Endothelial cell of umbilical vein (primary cell): ENCODE data around the gene FILIP1L. TPM values are rescaled to one million over a fixed set of nuclear protein-coding genes. Genes with fewer than 3 reads are reported as not detected.

Experiments used
- BruUV-seq: library from RNA; stranded (reverse); fragments of 400-500 nt; replicated peaks from 2 replicates; lab custom pipeline; 2021; lab: Mats Ljungman, UMichigan
- CTCF ChIA-PET: fragments of 300-600, 350-600 bp; sonication (Branson Sonifier 250); formaldehyde crosslinking; loops from one replicate; lab custom pipeline; 2021; ENCODE audit warnings: antibody characterized with exemption, inconsistent platforms; lab: Charles Lee
- POLR2A ChIA-PET: fragments of 300-600, 350-600 bp; sonication (Branson Sonifier 250); formaldehyde crosslinking; loops from one replicate; lab custom pipeline; 2021; ENCODE audit warnings: antibody characterized with exemption, inconsistent platforms; lab: Charles Lee
- DNase-seq: peaks from one replicate; pipeline ENCODE4 v3.0.0-alpha.2; 2011; ENCODE audit warnings: low read depth, low spot score
- FAIRE-seq: peaks from 2 replicates; lab custom pipeline; 2011; peaks lifted over from hg19 to GRCh38; lab: Jason Lieb, UNC
- H2AFZ ChIP-seq: 2 replicates; pipeline ENCODE4 v1.6.0; 2012; ENCODE audit warnings: low read depth, low read length, control low read depth, inconsistent platforms
- H3K27ac ChIP-seq: 2 replicates; pipeline ENCODE4 v1.5.1; 2011; ENCODE audit warnings: low read depth, mild to moderate bottlenecking, control low read depth, low read length, moderate library complexity; ENCODE audit not compliant: insufficient read depth
- H3K27me3 ChIP-seq, 2 experiments: 2 replicates each; pipeline versions ENCODE4 v1.6.0 to v1.6.1; 2011; ENCODE audit warnings: low read length in 2 of 2, mixed read lengths in 1 of 2; ENCODE audit not compliant: control insufficient read depth in 2 of 2, insufficient read depth in 2 of 2
- H3K36me3 ChIP-seq, 2 experiments: 2 replicates in 1 of 2; 3 replicates in 1 of 2; pipeline ENCODE4 v1.5.1; 2011; ENCODE audit warnings: low read length in 2 of 2, mild to moderate bottlenecking in 1 of 2, moderate library complexity in 1 of 2; ENCODE audit not compliant: control insufficient read depth in 2 of 2, insufficient read depth in 2 of 2; ENCODE audit errors: extremely low read depth in 1 of 2
- H3K4me1 ChIP-seq: 3 replicates; pipeline ENCODE4 v1.5.1; 2011; ENCODE audit warnings: mild to moderate bottlenecking, low read length; ENCODE audit not compliant: control insufficient read depth, insufficient read depth; ENCODE audit errors: extremely low read depth
- H3K4me2 ChIP-seq: 2 replicates; pipeline ENCODE4 v1.6.1; 2011; ENCODE audit warnings: low read length, control low read depth, mixed read lengths; ENCODE audit not compliant: insufficient read depth
- H3K4me3 ChIP-seq, 3 experiments: fragments of 200-600 bp in 1 of 3; sonication (generic), shearing (Covaris generic) in 1 of 3; replicated peaks in 1 of 3; 2 replicates each; pipeline ENCODE4 v1.5.1; 2011 to 2016; ENCODE audit warnings: control low read depth in 3 of 3, low read length in 3 of 3, mild to moderate bottlenecking in 2 of 3, inconsistent platforms in 1 of 3, low read depth in 1 of 3, moderate library complexity in 1 of 3; ENCODE audit not compliant: insufficient read depth in 1 of 3
- H3K79me2 ChIP-seq: 2 replicates; pipeline ENCODE4 v1.6.0; 2012; ENCODE audit warnings: low read length, inconsistent platforms; ENCODE audit not compliant: control insufficient read depth, insufficient read depth
- H3K9ac ChIP-seq: replicated peaks from 2 replicates; pipeline ENCODE3; 2011; ENCODE audit warnings: low read length, control low read depth; ENCODE audit not compliant: insufficient read depth; ENCODE audit errors: extremely low read depth
- H3K9me1 ChIP-seq: replicated peaks from 3 replicates; pipeline ENCODE4 v1.6.0; 2011; ENCODE audit warnings: mild to moderate bottlenecking, low read length; ENCODE audit not compliant: control insufficient read depth, insufficient read depth; ENCODE audit errors: extremely low read depth
- H3K9me3 ChIP-seq: replicated peaks from 2 replicates; pipeline ENCODE4 v1.5.1; 2012; ENCODE audit warnings: low read length, inconsistent platforms; ENCODE audit not compliant: control insufficient read depth, insufficient read depth
- H4K20me1 ChIP-seq: replicated peaks from 2 replicates; pipeline ENCODE3; 2011; ENCODE audit warnings: mild to moderate bottlenecking, low read length; ENCODE audit not compliant: control insufficient read depth, insufficient read depth; ENCODE audit errors: extremely low read depth
- CTCF ChIP-seq, 2 donors: IDR thresholded peaks; 1 replicate in 1 of 2; 2 replicates in 1 of 2; pipeline ENCODE4 v1.5.1; 2011; ENCODE audit warnings: low read length in 2 of 2, mild to moderate bottlenecking in 2 of 2, moderate library complexity in 2 of 2, control low read depth in 1 of 2, inconsistent platforms in 1 of 2, low read depth in 1 of 2; ENCODE audit not compliant: insufficient read depth in 1 of 2; ENCODE audit errors: extremely low read depth in 1 of 2
- EZH2 ChIP-seq: IDR thresholded peaks from 2 replicates; pipeline ENCODE4 v1.6.1; 2012; ENCODE audit warnings: borderline replicate concordance, low read depth, mild to moderate bottlenecking, moderate library complexity, low read length, inconsistent platforms; ENCODE audit not compliant: severe bottlenecking
- FOS ChIP-seq: IDR thresholded peaks from 2 replicates; pipeline ENCODE4 v1.6.1; 2011; ENCODE audit warnings: mild to moderate bottlenecking, low read length, moderate library complexity, borderline replicate concordance; ENCODE audit not compliant: insufficient read depth
- GATA2 ChIP-seq: IDR thresholded peaks from 2 replicates; pipeline ENCODE4 v1.7.0; 2011; ENCODE audit warnings: low read depth, mild to moderate bottlenecking, moderate library complexity, mixed read lengths, low read length; ENCODE audit not compliant: insufficient read length, insufficient read depth
- JUN ChIP-seq: IDR thresholded peaks from 2 replicates; pipeline ENCODE4 v1.6.1; 2011; ENCODE audit warnings: borderline replicate concordance, low read depth; ENCODE audit not compliant: insufficient read length, insufficient read depth
- MAX ChIP-seq: IDR thresholded peaks from 2 replicates; pipeline ENCODE4 v1.6.1; 2011; ENCODE audit not compliant: insufficient read depth, insufficient read length
- MYC ChIP-seq: IDR thresholded peaks from one replicate; pipeline ENCODE4 v1.6.1; 2011; ENCODE audit warnings: mild to moderate bottlenecking, low read depth, low read length
- POLR2A ChIP-seq: IDR thresholded peaks from 2 replicates; pipeline ENCODE4 v1.6.1; 2012; ENCODE audit warnings: low read depth, mild to moderate bottlenecking, control low read depth, low read length
- POLR2AphosphoS5 ChIP-seq: IDR thresholded peaks from 2 replicates; pipeline ENCODE4 v1.6.1; 2012; ENCODE audit warnings: low read depth, mild to moderate bottlenecking, control low read depth, low read length, moderate library complexity; ENCODE audit not compliant: insufficient read depth
- dilution Hi-C: fragments of 300-500 bp; cut with MboI; formaldehyde crosslinking; loops from one replicate; pipeline ENCODE4 v1.15.0; 2019; ENCODE audit warnings: low sequenced_read_pairs; ENCODE audit not compliant: extremely low pct_ligation_motif_present
- intact Hi-C: fragments of 100-400 bp; cut with micrococcal nuclease; formaldehyde crosslinking; loops from one replicate; pipeline ENCODE4 v1.10.0; 2022
- polyA plus RNA-seq, 4 experiments: library from polyadenylated mRNA; depleted of rRNA in 3 of 4; stranded (reverse) in 3 of 4; unstranded in 1 of 4; fragments of >200 nt; gene quantifications; 2 replicates each; pipeline versions ENCODE4 v1.2.1 to v1.2.3, GENCODE V29; 2011 to 2012; ENCODE audit warnings: missing spikeins in 1 of 4
- total RNA-seq: library from RNA; stranded (reverse); gene quantifications from 2 replicates; pipeline ENCODE4 v1.2.3, GENCODE V29; 2021

The FILIP1L gene
- total and polyA plus RNA-seq, 2 donors (not counting 3 experiments of a cell fraction or from before 2014, with no cell fraction given): 26.0 to 29.9 TPM

GRCh38 chr3:99851955-99852354, 262.3 kb downstream of the FILIP1L start:
- no peak overlapping the region for H3K4me3 ChIP-seq
- H3K9me3 ChIP-seq: no peaks in the 10 kb centered on the region
- H3K27ac ChIP-seq: no peak overlapping the region
- no peak overlapping the region for H3K9ac ChIP-seq
- H3K36me3 ChIP-seq: peaks cover 5 to 6% of the 10 kb centered on the region in 2 experiments
- no peak overlapping the region for H2AFZ ChIP-seq
- H3K4me1 ChIP-seq: no peaks in the 10 kb centered on the region
- no peaks in the 10 kb centered on the region for H3K27me3 ChIP-seq
- dilution Hi-C loops (no loop called here), intact Hi-C loops (no loop called here)
- H3K79me2 ChIP-seq: peaks cover 54% of the 10 kb centered on the region
- CTCF ChIA-PET: interaction anchor here (1.6 kb wide), 1 partner anchor 9 kb away, joined by 7 read pairs; no protein-coding TSS in a partner anchor
- no peak for FAIRE-seq
- no peak overlapping the region for H3K4me2 ChIP-seq
- no peak for TF ChIP-seq MYC
- no peak for TF ChIP-seq EZH2
- TF ChIP-seq POLR2A: no peak
- no peak for TF ChIP-seq GATA2
- TF ChIP-seq JUN: no peak
- no peak for TF ChIP-seq MAX
- TF ChIP-seq FOS: no peak
- no peak for TF ChIP-seq CTCF (IDR thresholded peaks at IDR 0.05; ENCODE audit: extremely low read depth in 1 of 2, insufficient read depth in 1 of 2, low read depth in 1 of 2, low read length in 2 of 2)
- TF ChIP-seq POLR2AphosphoS5: no peak
- DNase-seq: no peak
- H4K20me1 ChIP-seq: peaks cover 5% of the 10 kb centered on the region
- no TSS peak for BruUV-seq
- H3K9me1 ChIP-seq: no peaks in the 10 kb centered on the region
- POLR2A ChIA-PET: no interaction called here
